Neural progenitor cell (in vitro differentiated cells): ENCODE data around the gene HABP4. TPM values are rescaled to one million over a fixed set of nuclear protein-coding genes. Genes with fewer than 3 reads are reported as not detected.

Source experiments
- DNase-seq: peaks from one replicate; pipeline ENCODE4 v3.0.0-alpha.2; 2016; ENCODE audit warnings: low spot score
- H2AFZ ChIP-seq: fragments of 200-600 bp; sonication (generic); replicated peaks from 2 replicates; pipeline ENCODE4 v1.6.1; 2016; ENCODE audit warnings: antibody characterized with exemption
- H3F3A ChIP-seq: fragments of 200-600 bp; sonication (generic); 2 replicates; pipeline ENCODE4 v1.6.1; 2016; ENCODE audit warnings: antibody characterized with exemption, low read depth
- H3K27ac ChIP-seq: fragments of 200-600 bp; sonication (generic); 2 replicates; pipeline ENCODE4 v1.5.1; 2016; ENCODE audit warnings: mild to moderate bottlenecking
- H3K27me3 ChIP-seq: fragments of 200-600 bp; sonication (generic); 2 replicates; pipeline ENCODE4 v1.6.1; 2016; ENCODE audit warnings: mild to moderate bottlenecking, moderate library complexity
- H3K36me3 ChIP-seq: fragments of 200-600 bp; sonication (generic); 2 replicates; pipeline ENCODE4 v1.5.1; 2016
- H3K4me1 ChIP-seq: fragments of 200-600 bp; sonication (generic); 2 replicates; pipeline ENCODE4 v1.6.1; 2016; ENCODE audit warnings: mixed run types
- H3K4me2 ChIP-seq: fragments of 200-600 bp; sonication (generic); 2 replicates; pipeline ENCODE4 v1.6.1; 2016
- H3K4me3 ChIP-seq: fragments of 200-600 bp; sonication (generic); 2 replicates; pipeline ENCODE4 v1.5.1; 2016
- H3K79me2 ChIP-seq: fragments of 200-600 bp; sonication (generic); 2 replicates; pipeline ENCODE4 v1.6.1; 2016; ENCODE audit warnings: low read depth
- H3K9ac ChIP-seq: fragments of 200-600 bp; sonication (generic); 2 replicates; pipeline ENCODE4 v1.6.1; 2016
- H3K9me3 ChIP-seq: fragments of 200-600 bp; sonication (generic); 2 replicates; pipeline ENCODE4 v1.5.1; 2016; ENCODE audit warnings: low read depth
- H4K20me1 ChIP-seq: fragments of 200-600 bp; sonication (generic); 2 replicates; pipeline ENCODE4 v1.6.1; 2016; ENCODE audit warnings: low read depth
- H3K27ac Mint-ChIP-seq: 3 replicates; pipeline ENCODE4 v1.8.0; 2021; ENCODE audit warnings: mixed read lengths
- H3K27me3 Mint-ChIP-seq: 2 replicates; pipeline ENCODE4 v1.8.0; 2022; ENCODE audit warnings: low read depth, mild to moderate bottlenecking, inconsistent platforms, moderate library complexity, mixed read lengths; ENCODE audit not compliant: insufficient read depth
- H3K36me3 Mint-ChIP-seq: 3 replicates; pipeline ENCODE4 v1.8.0; 2021; ENCODE audit warnings: mixed read lengths
- H3K4me1 Mint-ChIP-seq: 3 replicates; pipeline ENCODE4 v1.8.0; 2021; ENCODE audit warnings: mixed read lengths
- H3K4me3 Mint-ChIP-seq: 3 replicates; pipeline ENCODE4 v1.8.0; 2021; ENCODE audit warnings: mild to moderate bottlenecking, moderate library complexity, mixed read lengths
- H3K9me3 Mint-ChIP-seq: 3 replicates; pipeline ENCODE4 v1.8.0; 2020; ENCODE audit warnings: mixed read lengths
- CTCF ChIP-seq: fragments of 200-600 bp; sonication (generic); IDR thresholded peaks from 2 replicates; pipeline ENCODE4 v1.5.1; 2017; ENCODE audit warnings: antibody characterized with exemption, mild to moderate bottlenecking
- EZH2 ChIP-seq: fragments of 200-600 bp; sonication (generic); IDR thresholded peaks from 2 replicates; pipeline ENCODE4 v1.6.1; 2017; ENCODE audit warnings: antibody characterized with exemption, mild to moderate bottlenecking, moderate library complexity
- EZH2phosphoT487 ChIP-seq: fragments of 200-600 bp; sonication (generic); IDR thresholded peaks from 2 replicates; pipeline ENCODE4 v1.6.1; 2017; ENCODE audit warnings: antibody characterized with exemption
- total RNA-seq: library from RNA; depleted of rRNA; stranded (reverse); fragments of >200 nt; gene quantifications from 2 replicates; pipeline ENCODE4 v1.2.3, GENCODE V29; 2015; ENCODE audit warnings: low replicate concordance

Gene HABP4
- total RNA-seq, 1 donor from 2014 or later: 12.3 TPM

- Mint-ChIP-seq H3K4me3 (no peak overlapping the region), H3K27me3 (no peaks in the 10 kb centered on the region)
These were observed 14.5 kb downstream of the HABP4 start for GRCh38 chr9:96464426-96464825.

DNA sequence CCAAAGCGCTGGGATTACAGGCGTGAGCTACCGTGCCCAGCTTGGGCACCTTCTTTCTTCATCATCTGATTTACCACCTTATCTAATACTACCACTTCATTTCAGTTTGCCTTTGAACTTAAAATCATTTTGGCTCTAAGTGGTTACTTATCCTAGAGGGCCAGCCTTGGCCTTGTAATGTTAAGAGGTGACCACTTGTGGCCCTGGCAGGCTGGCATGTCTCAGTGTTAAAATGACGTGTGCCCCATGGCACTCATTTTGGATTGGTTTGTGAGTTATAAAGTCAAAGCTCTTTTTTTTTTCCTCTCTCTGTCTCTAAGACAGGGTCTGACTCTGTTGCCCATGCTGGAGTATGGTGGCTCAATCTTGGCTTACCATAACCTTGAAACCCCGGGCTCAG is 17.8 kb downstream of the HABP4 start:
- no peak overlapping the region for H3K4me3 ChIP-seq
- no peak overlapping the region for H3K27ac ChIP-seq
- H3K9me3 ChIP-seq: no peaks in the 10 kb centered on the region
- no peaks in the 10 kb centered on the region for H3K79me2 ChIP-seq
- H3K4me1 ChIP-seq: peaks cover under 1% of the 10 kb centered on the region
- H3K27me3 ChIP-seq: no peaks in the 10 kb centered on the region
- no peak overlapping the region for H2AFZ ChIP-seq
- peaks cover 21% of the 10 kb centered on the region for H3K36me3 Mint-ChIP-seq
- H4K20me1 ChIP-seq: no peaks in the 10 kb centered on the region
- no peak overlapping the region for H3K27ac Mint-ChIP-seq
- no peaks in the 10 kb centered on the region for H3F3A ChIP-seq
- TF ChIP-seq EZH2phosphoT487 (no peak), EZH2 (no peak), CTCF (no peak)
- no peak for DNase-seq
- H3K4me3 Mint-ChIP-seq: no peak overlapping the region
- H3K9me3 Mint-ChIP-seq: no peaks in the 10 kb centered on the region
- no peaks in the 10 kb centered on the region for H3K27me3 Mint-ChIP-seq
- H3K4me1 Mint-ChIP-seq: peaks cover 10% of the 10 kb centered on the region
- no peak overlapping the region for H3K9ac ChIP-seq
- no peaks in the 10 kb centered on the region for H3K36me3 ChIP-seq
- H3K4me2 ChIP-seq: no peak overlapping the region

More at GRCh38 chr9:96464426-96464825, 14.5 kb downstream of the HABP4 start:
- H3K36me3 Mint-ChIP-seq: peaks cover 16% of the 10 kb centered on the region
- Histone ChIP-seq H3K79me2 (no peaks in the 10 kb centered on the region), H3K36me3 (no peaks in the 10 kb centered on the region), H4K20me1 (no peaks in the 10 kb centered on the region), H2AFZ (no peak overlapping the region), H3F3A (peaks cover 5% of the 10 kb centered on the region), H3K4me2 (no peak overlapping the region), H3K9ac (no peak overlapping the region), H3K9me3 (no peaks in the 10 kb centered on the region), H3K4me3 (no peak overlapping the region), H3K27me3 (no peaks in the 10 kb centered on the region), H3K4me1 (peaks cover 15% of the 10 kb centered on the region), H3K27ac (no peak overlapping the region)
- peaks cover 10% of the 10 kb centered on the region for H3K4me1 Mint-ChIP-seq
- DNase-seq: no peak
- no peaks in the 10 kb centered on the region for H3K9me3 Mint-ChIP-seq
- no peak for TF ChIP-seq CTCF
- H3K27ac Mint-ChIP-seq: peak overlapping the region; percentile 40

DNA sequence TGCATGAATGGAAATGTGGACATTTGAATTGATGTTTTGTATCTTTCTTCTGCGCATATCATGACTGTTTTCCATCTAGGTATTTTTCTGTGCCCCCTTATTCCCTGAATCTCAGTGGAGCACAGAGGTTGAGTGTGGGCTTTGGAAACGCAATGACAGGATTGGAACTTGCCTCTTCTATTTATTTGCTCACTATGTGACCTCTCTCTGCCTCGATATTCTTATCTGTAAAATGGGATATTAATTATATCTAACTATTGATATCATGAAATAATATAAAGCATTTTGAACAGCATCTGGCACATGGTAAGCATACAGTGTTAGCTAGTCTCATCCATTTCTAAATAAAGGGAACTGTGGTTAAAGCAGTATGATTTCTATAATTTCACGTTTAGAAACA is 26.0 kb downstream of the HABP4 start:
- no peaks in the 10 kb centered on the region for H4K20me1 ChIP-seq
- no peak overlapping the region for H3K27ac Mint-ChIP-seq
- H3K27me3 Mint-ChIP-seq: peaks cover under 1% of the 10 kb centered on the region
- H3F3A ChIP-seq: no peaks in the 10 kb centered on the region
- H3K27ac ChIP-seq: no peak overlapping the region
- H3K9ac ChIP-seq: no peak overlapping the region
- no peaks in the 10 kb centered on the region for H3K9me3 Mint-ChIP-seq
- no peak overlapping the region for H3K4me3 Mint-ChIP-seq
- H3K27me3 ChIP-seq: no peaks in the 10 kb centered on the region
- H3K36me3 ChIP-seq: no peaks in the 10 kb centered on the region
- no peak for DNase-seq
- H3K79me2 ChIP-seq: no peaks in the 10 kb centered on the region
- no peak overlapping the region for H3K4me3 ChIP-seq
- no peak overlapping the region for H3K4me2 ChIP-seq
- H3K9me3 ChIP-seq: no peaks in the 10 kb centered on the region
- TF ChIP-seq EZH2phosphoT487: no peak
- TF ChIP-seq CTCF: no peak
- no peak overlapping the region for H2AFZ ChIP-seq
- peaks cover 10% of the 10 kb centered on the region for H3K36me3 Mint-ChIP-seq
- peaks cover 2% of the 10 kb centered on the region for H3K4me1 Mint-ChIP-seq
- H3K4me1 ChIP-seq: no peaks in the 10 kb centered on the region

GRCh38 chr9:96476591-96476990 is 26.6 kb downstream of the HABP4 start:
- Histone ChIP-seq H3K79me2 (no peaks in the 10 kb centered on the region), H3K9ac (no peak overlapping the region), H3K27ac (no peak overlapping the region), H3K36me3 (no peaks in the 10 kb centered on the region), H3K27me3 (no peaks in the 10 kb centered on the region), H3K4me1 (no peaks in the 10 kb centered on the region), H2AFZ (no peak overlapping the region), H3K4me2 (no peak overlapping the region), H3F3A (no peaks in the 10 kb centered on the region), H3K4me3 (no peak overlapping the region), H3K9me3 (no peaks in the 10 kb centered on the region), H4K20me1 (no peaks in the 10 kb centered on the region)
- Mint-ChIP-seq H3K27ac (no peak overlapping the region), H3K27me3 (peaks cover 2% of the 10 kb centered on the region), H3K9me3 (no peaks in the 10 kb centered on the region), H3K4me3 (no peak overlapping the region), H3K4me1 (peaks cover 2% of the 10 kb centered on the region), H3K36me3 (peaks cover 7% of the 10 kb centered on the region)
- TF ChIP-seq CTCF (no peak), EZH2phosphoT487 (no peak), EZH2 (no peak)
- DNase-seq: no peak
